Small intestine (tissue), 7 donors: ENCODE data around the gene OSGIN1. TPM values are rescaled to one million over a fixed set of nuclear protein-coding genes. Genes with fewer than 3 reads are reported as not detected.

ENCODE experiments used
- DNase-seq, 2 donors: peaks; one replicate each; pipeline versions ENCODE4 v3.0.0 to v3.0.0-alpha.2; 2013
- FAIRE-seq: peaks from 2 replicates; lab custom pipeline; 2012; peaks lifted over from hg19 to GRCh38; lab: Jason Lieb, UNC
- H3K27ac ChIP-seq, 3 donors: one replicate each; pipeline ENCODE4 v1.5.1; 2013; ENCODE audit warnings: low read length in 2 of 3, mild to moderate bottlenecking in 2 of 3, control low read depth in 1 of 3, inconsistent platforms in 1 of 3, low read depth in 1 of 3, moderate library complexity in 1 of 3
- H3K27me3 ChIP-seq, 3 donors: one replicate each; pipeline ENCODE4 v1.6.1; 2013; ENCODE audit warnings: low read length in 3 of 3, inconsistent platforms in 1 of 3; ENCODE audit not compliant: control insufficient read depth in 3 of 3, insufficient read depth in 3 of 3
- H3K36me3 ChIP-seq, 3 donors: one replicate each; pipeline ENCODE4 v1.6.1; 2013; ENCODE audit warnings: low read length in 3 of 3, inconsistent platforms in 1 of 3, low read depth in 1 of 3, mild to moderate bottlenecking in 1 of 3, moderate library complexity in 1 of 3; ENCODE audit not compliant: control insufficient read depth in 3 of 3, insufficient read depth in 2 of 3
- H3K4me1 ChIP-seq, 3 donors: one replicate each; pipeline ENCODE4 v1.6.1; 2013; ENCODE audit warnings: low read length in 2 of 3, inconsistent platforms in 1 of 3, low read depth in 1 of 3, mild to moderate bottlenecking in 1 of 3, moderate library complexity in 1 of 3; ENCODE audit not compliant: control insufficient read depth in 3 of 3, insufficient read depth in 2 of 3
- H3K4me3 ChIP-seq, 3 donors: one replicate each; pipeline ENCODE4 v1.5.1; 2013; ENCODE audit warnings: low read length in 3 of 3, control low read depth in 1 of 3, inconsistent platforms in 1 of 3, low read depth in 1 of 3, mild to moderate bottlenecking in 1 of 3, moderate library complexity in 1 of 3
- H3K9me3 ChIP-seq, 2 donors: one replicate each; pipeline ENCODE4 v1.6.1; 2013; ENCODE audit warnings: low read depth in 1 of 2, low read length in 1 of 2; ENCODE audit not compliant: control insufficient read depth in 2 of 2, insufficient read depth in 1 of 2
- WGBS, 3 donors: extraction: QIAGEN DNeasy Blood & Tissue Kit; methylation state at CpG; one replicate each; pipeline ENCODE4 v1.1.7; 2013; 5-methylcytosine and 5-hydroxymethylcytosine counted together
- polyA plus RNA-seq, 4 donors: library from polyadenylated mRNA; stranded (reverse) in 3 of 4; unstranded in 1 of 4; fragments of 200-250 nt in 3 of 4; fragments of 120-200 nt in 1 of 4; gene quantifications; one replicate each; pipeline versions ENCODE4 v1.2.1 to v1.2.3, GENCODE V29; 2013
- donor health status: healthy with polysubstance abuse.
- donor health status: control.
- donor health status: control.
- donor health status: Bipolar disorder and iron deficiency.
- donor health status: healthy.

The OSGIN1 gene
- polyA plus RNA-seq, 4 donors = 3.4 to 101 (median 41.1) TPM

DNA sequence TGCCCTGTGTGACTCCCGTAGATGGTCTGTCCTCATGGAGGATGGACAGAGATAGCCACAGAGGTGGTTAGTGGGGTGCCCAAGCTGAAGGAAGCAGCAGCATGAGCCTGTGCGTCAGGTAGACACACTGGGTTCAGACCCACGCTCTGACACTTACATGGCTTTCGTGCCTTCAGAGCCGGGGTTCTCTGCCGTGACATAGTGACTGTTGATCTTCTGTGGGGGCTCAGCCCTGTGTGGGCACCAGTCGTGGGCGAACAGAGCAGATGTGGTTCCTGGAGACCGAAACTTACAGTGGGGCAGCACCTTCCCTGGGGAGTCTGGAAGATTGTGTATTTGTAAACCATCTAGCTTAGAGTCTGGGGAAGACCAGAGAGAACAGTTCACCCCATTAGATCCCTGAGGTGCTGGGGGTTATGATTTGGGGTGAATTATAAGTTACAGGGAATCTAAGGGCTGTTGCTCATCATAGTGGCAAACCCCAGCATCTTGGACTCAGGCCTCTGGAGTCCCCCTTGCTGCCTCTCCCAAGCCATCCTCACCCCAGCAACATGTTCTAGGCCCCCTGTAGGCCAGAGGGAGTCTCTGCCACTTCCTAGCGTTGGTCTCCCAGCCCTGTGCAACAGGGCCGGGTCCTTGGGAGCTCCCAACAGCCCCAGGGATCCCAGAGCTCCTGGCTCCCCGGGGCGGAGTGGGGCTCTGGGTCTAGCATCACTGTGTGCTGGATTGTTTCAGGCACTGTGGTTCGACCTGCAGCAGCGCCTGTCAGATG lies 43.6 kb downstream of the OSGIN1 start:
- FAIRE-seq (no peak), DNase-seq (no peak)
- peaks cover 0 to 9% (median 0%) of the 10 kb centered on the region in 3 donors for H3K4me1 ChIP-seq
- H3K36me3 ChIP-seq = no peaks in the 10 kb centered on the region
- peaks cover 0 to 6% (median 3%) of the 10 kb centered on the region in 3 donors for H3K27me3 ChIP-seq
- H3K27ac ChIP-seq = no peak overlapping the region
- 81 to 84% (median 84%) methylated on average over 15 of the region's 15 CpGs for WGBS, 3 donors
- no peak overlapping the region for H3K4me3 ChIP-seq
- no peaks in the 10 kb centered on the region for H3K9me3 ChIP-seq

DNA sequence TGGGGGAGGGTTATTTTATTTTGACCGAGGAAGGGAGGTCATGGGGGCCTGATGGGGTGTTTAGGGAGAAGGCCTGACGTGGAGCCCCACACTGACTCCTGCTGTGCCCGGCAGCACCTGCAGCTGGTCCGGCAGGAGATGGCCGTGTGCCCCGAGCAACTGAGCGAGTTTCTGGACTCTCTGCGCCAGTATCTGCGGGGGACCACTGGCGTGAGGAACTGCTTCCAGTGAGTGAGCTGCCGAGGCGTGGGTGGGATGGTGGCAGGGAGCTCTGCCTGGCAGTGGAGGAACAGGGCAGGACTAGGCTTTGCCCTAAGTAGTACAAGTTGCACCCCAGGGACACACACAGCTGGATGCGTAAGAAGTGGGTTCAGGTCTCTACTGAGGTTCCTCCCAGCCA lies 45.1 kb downstream of the OSGIN1 start:
- FAIRE-seq = no peak
- no peak for DNase-seq
- WGBS, 3 donors = 86 to 90% (median 87%) methylated on average over 13 of the region's 13 CpGs
- Histone ChIP-seq H3K4me1 (peaks cover 0 to 6% (median 0%) of the 10 kb centered on the region in 3 donors), H3K4me3 (no peak overlapping the region), H3K9me3 (no peaks in the 10 kb centered on the region), H3K27me3 (peaks cover 0 to 6% (median 3%) of the 10 kb centered on the region in 3 donors), H3K36me3 (no peaks in the 10 kb centered on the region), H3K27ac (no peak overlapping the region)

DNA sequence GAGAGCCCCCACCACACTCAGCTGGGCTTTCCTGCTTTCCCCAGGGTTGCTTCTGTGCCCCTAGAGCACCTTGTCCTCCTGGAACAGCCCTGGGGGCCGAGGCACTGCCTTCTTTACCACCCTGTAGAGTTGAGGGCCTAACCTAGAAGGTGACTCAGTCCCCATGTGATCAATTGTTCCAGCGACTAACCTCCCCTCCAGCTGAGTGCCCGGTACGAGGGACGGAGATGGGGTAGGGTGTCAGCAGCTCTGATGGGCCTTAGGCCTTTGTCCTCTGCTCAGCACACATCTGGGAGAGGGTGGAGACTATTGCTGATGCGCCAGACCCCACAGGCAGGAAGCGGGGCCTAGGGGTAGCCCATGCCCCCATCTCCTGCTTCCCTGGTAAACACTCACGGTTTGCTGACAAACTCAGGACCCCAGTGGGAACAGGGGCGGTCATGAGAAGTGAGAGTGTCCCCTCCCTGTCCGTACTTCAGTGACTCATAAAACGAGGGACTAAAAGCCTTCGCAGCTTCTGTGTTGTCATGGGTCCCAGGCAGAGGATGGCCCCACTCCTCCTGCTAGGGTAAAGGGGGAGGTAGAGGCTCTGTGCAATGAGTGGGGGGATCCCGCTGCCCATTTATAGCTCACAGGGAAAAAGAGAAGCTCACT lies 48.1 kb downstream of the OSGIN1 start:
- FAIRE-seq = no peak
- WGBS, 3 donors = 70 to 82% (median 80%) methylated on average over 13 of the region's 13 CpGs

DNA sequence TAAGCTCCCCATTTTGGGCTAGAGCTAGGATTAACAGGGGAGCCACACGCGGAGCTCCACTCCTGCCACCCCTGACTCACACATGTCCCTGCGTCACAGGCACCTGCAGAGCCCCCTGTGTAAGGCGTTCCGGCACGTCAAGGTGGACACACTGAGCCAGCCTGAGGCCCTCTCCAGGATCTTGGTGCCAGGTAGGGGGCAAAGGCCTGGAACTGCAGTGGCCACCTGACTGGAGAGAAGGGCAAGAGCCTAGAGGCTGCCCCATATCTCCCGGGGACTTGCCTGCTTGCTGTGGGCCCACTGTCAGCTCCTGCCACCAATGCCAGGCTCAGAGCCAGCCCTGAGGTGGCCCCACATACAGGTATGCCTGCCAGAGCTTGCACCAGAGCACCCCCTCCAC lies 48.7 kb downstream of the OSGIN1 start:
- H3K9me3 ChIP-seq = no peaks in the 10 kb centered on the region
- H3K27me3 ChIP-seq = peaks cover 0 to 4% (median 0%) of the 10 kb centered on the region in 3 donors
- 87 to 91% (median 90%) methylated on average over 7 of the region's 7 CpGs for WGBS, 3 donors

More for the DNA sequence above, 48.1 kb downstream of the OSGIN1 start:
- Histone ChIP-seq H3K4me3 (no peak overlapping the region), H3K27ac (no peak overlapping the region), H3K9me3 (no peaks in the 10 kb centered on the region), H3K36me3 (no peaks in the 10 kb centered on the region), H3K4me1 (no peaks in the 10 kb centered on the region), H3K27me3 (peaks cover 0 to 4% (median 3%) of the 10 kb centered on the region in 3 donors)
- no peak for DNase-seq

DNA sequence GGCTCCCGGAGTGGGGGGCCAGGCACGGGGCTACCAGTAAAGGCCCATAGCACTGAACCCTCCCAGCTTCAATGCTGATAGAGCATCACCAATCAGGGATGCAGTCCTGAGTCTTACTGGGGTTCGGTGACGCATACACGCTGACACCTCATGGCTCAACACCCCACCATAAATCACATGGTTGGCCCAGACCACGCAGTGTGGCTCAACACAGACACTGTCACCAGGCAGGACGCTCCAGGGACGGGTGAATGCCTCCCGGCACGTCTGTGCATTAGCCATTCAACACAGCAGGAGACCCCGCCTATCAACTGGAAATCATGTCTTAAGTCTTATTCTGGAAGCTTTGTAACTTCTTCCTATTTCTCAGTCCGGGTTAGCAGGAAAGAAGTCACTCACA lies 50.0 kb downstream of the OSGIN1 start:
- H3K27me3 ChIP-seq = peaks cover 0 to 4% (median 0%) of the 10 kb centered on the region in 3 donors
- FAIRE-seq = no peak
- no peak for DNase-seq
- H3K9me3 ChIP-seq = no peaks in the 10 kb centered on the region
- no peaks in the 10 kb centered on the region for H3K4me1 ChIP-seq
- WGBS, 3 donors = 82 to 86% (median 83%) methylated on average over 12 of the region's 12 CpGs
- H3K36me3 ChIP-seq = no peaks in the 10 kb centered on the region
- no peak overlapping the region for H3K4me3 ChIP-seq
- H3K27ac ChIP-seq = no peak overlapping the region

More for the DNA sequence above, 48.7 kb downstream of the OSGIN1 start:
- DNase-seq = no peak
- no peaks in the 10 kb centered on the region for H3K4me1 ChIP-seq
- no peak overlapping the region for H3K27ac ChIP-seq
- H3K36me3 ChIP-seq = no peaks in the 10 kb centered on the region
- no peak overlapping the region for H3K4me3 ChIP-seq
- no peak for FAIRE-seq

DNA sequence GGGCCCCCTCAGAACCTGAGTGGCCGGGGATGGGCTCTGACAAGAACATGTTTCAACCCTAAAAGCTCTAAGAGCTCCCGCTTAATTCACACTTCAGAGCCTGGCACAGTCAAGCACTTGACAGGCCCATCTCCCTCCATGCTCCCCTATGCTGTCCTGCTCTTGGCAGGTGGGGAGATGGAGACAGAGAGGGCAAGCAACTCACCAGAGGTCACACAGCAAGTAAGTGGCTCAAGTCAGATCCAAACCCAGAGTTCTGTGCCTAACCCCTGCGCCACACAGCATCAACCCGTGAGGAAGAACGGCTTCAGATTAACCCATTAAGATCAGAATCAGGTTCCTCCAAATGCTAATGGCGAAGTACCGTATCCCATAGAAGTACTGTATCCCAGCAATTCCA lies 51.4 kb downstream of the OSGIN1 start:
- 79 to 80% (median 79%) methylated on average over 7 of the region's 7 CpGs for WGBS, 3 donors
- Histone ChIP-seq H3K27ac (no peak overlapping the region), H3K36me3 (no peaks in the 10 kb centered on the region), H3K9me3 (no peaks in the 10 kb centered on the region), H3K4me1 (no peaks in the 10 kb centered on the region), H3K27me3 (peaks cover 0 to 4% (median 0%) of the 10 kb centered on the region in 3 donors), H3K4me3 (no peak overlapping the region)
- DNase-seq = no peak
- no peak for FAIRE-seq

DNA sequence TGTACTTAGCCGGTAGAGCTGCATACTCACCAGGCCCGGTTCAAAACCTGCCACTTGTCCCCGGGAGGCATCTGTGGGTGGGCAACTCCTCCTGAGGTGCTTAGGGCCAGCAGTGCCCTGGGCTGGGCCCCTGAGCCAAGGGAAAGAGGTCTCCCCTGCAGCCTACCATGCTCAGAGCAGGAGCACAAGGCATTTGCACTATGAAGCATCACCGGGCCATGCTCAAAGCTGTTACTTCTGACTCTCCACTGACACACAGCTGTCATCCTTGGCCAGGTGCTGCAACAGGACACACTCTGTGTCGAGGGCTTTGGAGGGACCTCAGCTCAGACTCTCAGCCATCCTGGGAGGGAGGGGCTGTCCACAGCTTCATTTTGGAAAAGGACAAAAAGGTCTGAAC lies 52.4 kb downstream of the OSGIN1 start:
- 59 to 73% (median 73%) methylated on average over 5 of the region's 5 CpGs for whole genome bisulfite sequencing, 3 donors
- no peak overlapping the region for H3K27ac ChIP-seq
- H3K9me3 ChIP-seq = no peaks in the 10 kb centered on the region
- H3K36me3 ChIP-seq = no peaks in the 10 kb centered on the region
- peaks cover 0 to 4% (median 0%) of the 10 kb centered on the region in 3 donors for H3K27me3 ChIP-seq
- no peak overlapping the region for H3K4me3 ChIP-seq
- no peaks in the 10 kb centered on the region for H3K4me1 ChIP-seq
- DNase-seq (no peak), FAIRE-seq (no peak)

DNA sequence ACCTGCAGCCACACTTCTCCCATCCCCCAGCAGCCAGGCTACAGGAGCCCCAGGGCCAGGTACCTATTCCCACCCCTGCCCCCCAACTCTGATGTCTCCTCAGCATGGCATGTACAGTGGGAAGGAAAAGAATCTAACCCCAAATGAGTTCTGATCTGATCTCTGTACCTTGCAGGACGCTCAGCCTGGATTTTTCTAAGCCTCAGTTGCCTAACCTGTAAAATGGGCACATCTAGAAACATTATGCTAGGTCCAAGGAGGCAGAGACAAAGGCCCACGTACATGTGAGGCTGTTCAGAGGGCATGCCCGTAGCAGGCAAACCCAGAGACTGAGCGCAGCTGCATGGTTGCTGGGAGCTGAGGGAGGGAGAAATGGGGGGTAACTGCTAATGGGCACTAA lies 54.5 kb downstream of the OSGIN1 start:
- no peak for FAIRE-seq

More for the DNA sequence above, 54.5 kb downstream of the OSGIN1 start:
- no peaks in the 10 kb centered on the region for H3K9me3 ChIP-seq
- H3K36me3 ChIP-seq = no peaks in the 10 kb centered on the region
- peaks cover 0 to 4% (median 0%) of the 10 kb centered on the region in 3 donors for H3K27me3 ChIP-seq
- no peak for DNase-seq
- WGBS, 3 donors = 73 to 79% (median 79%) methylated on average over 4 of the region's 4 CpGs
- no peak overlapping the region for H3K4me3 ChIP-seq
- H3K4me1 ChIP-seq = no peaks in the 10 kb centered on the region
- H3K27ac ChIP-seq = no peak overlapping the region
